AG04450 (cell line): ENCODE data around the gene NOTCH4. TPM values are rescaled to one million over a fixed set of nuclear protein-coding genes. Genes with fewer than 3 reads are reported as not detected.

Experiments used
- CTCF ChIA-PET: fragments of 300-600, 350-600 bp; formaldehyde crosslinking; extraction: SDS; loops from one replicate; lab custom pipeline; 2022; ENCODE audit warnings: antibody characterized with exemption, inconsistent platforms; lab: Charles Lee
- POLR2A ChIA-PET: fragments of 350-600 bp; formaldehyde crosslinking; extraction: SDS; loops from one replicate; lab custom pipeline; 2021; ENCODE audit warnings: antibody characterized with exemption, inconsistent platforms; lab: Yijun Ruan, JAX
- DNase-seq: peaks from one replicate; pipeline ENCODE4 v3.0.0-alpha.2; 2011; ENCODE audit warnings: low read depth, low spot score
- H3K27ac ChIP-seq: one replicate; pipeline ENCODE4 v1.5.1; 2012; ENCODE audit warnings: low read depth, low read length, control low read depth
- H3K27me3 ChIP-seq: one replicate; pipeline ENCODE4 v1.6.0; 2012; ENCODE audit warnings: low read length; ENCODE audit not compliant: control insufficient read depth, insufficient read depth
- H3K4me3 ChIP-seq: 2 replicates; pipeline ENCODE4 v1.5.1; 2011; ENCODE audit warnings: mild to moderate bottlenecking, low read depth, low read length, control low read depth
- H3K9me3 ChIP-seq: 2 replicates; pipeline ENCODE4 v1.5.1; 2012; ENCODE audit warnings: low read length; ENCODE audit not compliant: control insufficient read depth, insufficient read depth
- CTCF ChIP-seq: IDR thresholded peaks from 2 replicates; pipeline ENCODE4 v1.5.1; 2011; ENCODE audit warnings: low read depth, low read length, control low read depth, inconsistent platforms
- polyA plus RNA-seq: library from polyadenylated mRNA; depleted of rRNA; stranded (reverse); fragments of >200 nt; gene quantifications from 2 replicates; pipeline ENCODE4 v1.2.3, GENCODE V29; 2011

NOTCH4 gene
- polyA plus RNA-seq, 1 experiment: 0.55 TPM

GRCh38 chr6:32191696-32192607 lies 31.9 kb downstream of the NOTCH4 start:
- Histone ChIP-seq H3K9me3 (peaks cover 4% of the 10 kb centered on the region; the same call in 1 of the 2 replicates), H3K27me3 (no peaks in the 10 kb centered on the region), H3K4me3 (0 out of 2 replicates have a peak overlapping the region, but pooled peaks have one; percentile 10), H3K27ac (no peak overlapping the region)
- DNase-seq: no peak
- ChIA-PET CTCF (interaction anchor here (1.6 kb wide), 1 partner anchor 14 kb away, joined by 4 read pairs; no protein-coding TSS in a partner anchor), POLR2A (no interaction called here)
- TF ChIP-seq CTCF: no peak

GRCh38 chr6:32190911-32191677 lies 32.8 kb downstream of the NOTCH4 start:
- POLR2A ChIA-PET: no interaction called here
- H3K4me3 ChIP-seq: peak overlapping the region; percentile 82

DNA sequence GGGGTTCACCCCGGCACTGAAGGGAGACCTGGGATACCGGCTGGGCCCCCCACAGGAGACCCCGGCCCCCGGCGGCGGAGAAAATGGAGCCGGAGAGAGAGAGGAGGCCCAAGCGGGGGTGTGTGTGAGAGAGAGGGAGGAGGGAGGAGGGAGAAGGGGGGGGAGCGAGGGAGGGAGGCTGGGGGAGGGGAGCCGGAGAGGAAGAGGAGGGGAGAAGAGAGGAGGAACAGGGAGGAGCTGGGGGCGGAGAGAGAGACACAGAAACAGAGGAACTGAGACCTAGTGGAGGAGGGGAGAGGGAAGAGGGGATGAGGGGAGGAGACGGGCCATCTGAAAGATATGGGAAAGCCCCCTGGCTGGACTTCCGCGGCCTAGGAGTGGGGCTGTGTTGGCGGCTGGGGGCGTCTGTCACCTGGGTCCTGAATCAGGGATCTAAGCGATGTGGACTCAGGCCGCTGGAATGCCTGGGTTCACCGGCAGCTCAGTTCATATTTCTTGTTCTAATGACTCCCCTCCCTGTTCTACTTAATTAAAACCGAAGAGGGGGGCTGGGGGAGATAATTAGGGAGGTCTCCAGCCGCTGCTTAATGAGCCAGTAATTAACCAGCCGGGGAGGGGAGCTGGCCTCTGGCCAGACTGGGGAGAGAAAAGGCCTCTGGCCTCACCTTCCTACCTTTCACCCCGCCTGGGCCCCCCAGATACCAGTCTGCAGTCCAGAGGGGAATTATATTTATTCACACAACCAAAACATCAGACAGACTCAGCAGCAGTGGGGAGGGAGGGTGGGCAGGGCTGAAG lies 33.6 kb downstream of the NOTCH4 start, which contains the start of gene PBX2:
Gene PBX2 (minus strand): TSS at position 149 of the 798 bp plus-strand sequence. CDS start 287 bp downstream, outside the sequence.
- CTCF ChIA-PET: interaction anchor here (0.6 to 1.6 kb wide), 3 partner anchors 13 to 72 kb away, joined by 3 to 4 read pairs (median 4); no protein-coding TSS in a partner anchor
- POLR2A ChIA-PET: interaction anchor here (1.0 to 1.6 kb wide), 3 partner anchors 11 to 60 kb away, joined by 4 to 11 read pairs (median 4); partner anchors contain the start of gene FKBPL
- Histone ChIP-seq H3K27ac (peak within 1 kb of the TSS; percentile 82), H3K4me3 (peak within 1 kb of the TSS; percentile 82), H3K27me3 (no peaks in the 10 kb centered on the region), H3K9me3 (peaks cover 4% of the 10 kb centered on the region; the same call in 1 of the 2 replicates)
- no peak for TF ChIP-seq CTCF
- DNase-seq: peak; percentile 60

More at GRCh38 chr6:32190911-32191677, 32.8 kb downstream of the NOTCH4 start:
- peaks cover 4% of the 10 kb centered on the region; the same call in 1 of the 2 replicates for H3K9me3 ChIP-seq
- H3K27ac ChIP-seq: peak overlapping the region; percentile 47
- CTCF ChIA-PET: interaction anchor here (1.3 to 1.6 kb wide), 2 partner anchors 14 to 72 kb away, joined by 3 to 4 read pairs; no protein-coding TSS in a partner anchor
- no peaks in the 10 kb centered on the region for H3K27me3 ChIP-seq
- DNase-seq: no peak
- no peak for TF ChIP-seq CTCF

GRCh38 chr6:32189742-32190053 lies 34.2 kb downstream of the NOTCH4 start:
- POLR2A ChIA-PET: interaction anchor here (1.0 to 1.6 kb wide), 3 partner anchors 10 to 60 kb away, joined by 4 to 11 read pairs (median 4); partner anchors contain the start of gene FKBPL
- Histone ChIP-seq H3K27ac (no peak overlapping the region), H3K9me3 (peaks cover 4% of the 10 kb centered on the region; the same call in 1 of the 2 replicates), H3K27me3 (no peaks in the 10 kb centered on the region), H3K4me3 (peak overlapping the region; percentile 82)
- DNase-seq: no peak
- CTCF ChIA-PET: no interaction called here
- no peak for TF ChIP-seq CTCF
